Hepatocyte (in vitro differentiated cells): ENCODE data around the gene CCDC117. TPM values are rescaled to one million over a fixed set of nuclear protein-coding genes. Genes with fewer than 3 reads are reported as not detected.
A peak's percentile ranks its signal among the peaks of the same experiment; 100 is the strongest.
"Not testable (repeated sequence)": the region's sequence is repeated elsewhere in the genome, so short reads cannot be mapped to it uniquely, and the experiment has no call there.

ENCODE experiments used
- DNase-seq: peaks from one replicate; pipeline ENCODE4 v3.0.0-alpha.2; 2016; ENCODE audit warnings: low spot score
- H2AFZ ChIP-seq: fragments of 200-600 bp; sonication (generic); 2 replicates; pipeline ENCODE4 v1.6.0; 2016; ENCODE audit warnings: antibody characterized with exemption, mild to moderate bottlenecking
- H3K27ac ChIP-seq: fragments of 200-600 bp; sonication (generic); 2 replicates; pipeline ENCODE4 v1.5.1; 2016; ENCODE audit warnings: mild to moderate bottlenecking
- H3K27me3 ChIP-seq: fragments of 200-600 bp; sonication (generic); 2 replicates; pipeline ENCODE4 v1.6.1; 2016
- H3K36me3 ChIP-seq: fragments of 200-600 bp; sonication (generic); replicated peaks from 2 replicates; pipeline ENCODE4 v1.5.1; 2016; ENCODE audit warnings: low read depth; ENCODE audit not compliant: insufficient read depth
- H3K4me1 ChIP-seq: fragments of 200-600 bp; sonication (generic); 2 replicates; pipeline ENCODE4 v1.5.1; 2016; ENCODE audit warnings: mild to moderate bottlenecking, moderate library complexity; ENCODE audit not compliant: insufficient read depth
- H3K4me2 ChIP-seq: fragments of 200-600 bp; sonication (generic); 2 replicates; pipeline ENCODE4 v1.6.0; 2016
- H3K4me3 ChIP-seq: fragments of 200-600 bp; sonication (generic); 2 replicates; pipeline ENCODE4 v1.5.1; 2016; ENCODE audit warnings: mild to moderate bottlenecking
- H3K79me2 ChIP-seq: fragments of 200-600 bp; sonication (generic); 2 replicates; pipeline ENCODE4 v1.6.0; 2017; ENCODE audit warnings: mild to moderate bottlenecking
- H3K9me2 ChIP-seq: fragments of 200-600 bp; sonication (generic); replicated peaks from 2 replicates; pipeline ENCODE4 v1.6.0; 2017; ENCODE audit warnings: mild to moderate bottlenecking; ENCODE audit not compliant: insufficient read depth
- H3K9me3 ChIP-seq: fragments of 200-600 bp; sonication (generic); 2 replicates; pipeline ENCODE4 v1.5.1; 2016; ENCODE audit warnings: low read depth, mild to moderate bottlenecking
- H4K20me1 ChIP-seq: fragments of 200-600 bp; sonication (generic); 2 replicates; pipeline ENCODE4 v1.6.0; 2016; ENCODE audit warnings: mild to moderate bottlenecking; ENCODE audit not compliant: insufficient read depth, poor library complexity, severe bottlenecking
- CTCF ChIP-seq: fragments of 200-600 bp; sonication (generic); IDR thresholded peaks from 2 replicates; pipeline ENCODE4 v1.5.1; 2016; ENCODE audit warnings: antibody characterized with exemption, mild to moderate bottlenecking; ENCODE audit not compliant: poor library complexity
- EZH2 ChIP-seq: fragments of 200-600 bp; sonication (generic); IDR thresholded peaks from 2 replicates; pipeline ENCODE4 v1.6.1; 2016; ENCODE audit warnings: antibody characterized with exemption, mild to moderate bottlenecking, borderline replicate concordance
- EZH2phosphoT487 ChIP-seq: fragments of 200-600 bp; sonication (generic); IDR thresholded peaks from one replicate; pipeline ENCODE4 v1.6.1; 2018; ENCODE audit warnings: antibody characterized with exemption, mild to moderate bottlenecking, low read depth, moderate library complexity; ENCODE audit not compliant: unreplicated experiment, severe bottlenecking
- WGBS: methylation state at CpG from one replicate; pipeline ENCODE4 v1.1.6; 2016; ENCODE audit warnings: low lambda C conversion rate; ENCODE audit errors: missing lambda C conversion rate; 5-methylcytosine and 5-hydroxymethylcytosine counted together
- polyA plus RNA-seq: library from polyadenylated mRNA; unstranded; fragments of >200 nt; fragmentation: Nextera tagmentation; extraction: Ambion mirVana; gene quantifications from 2 replicates; pipeline ENCODE4 v1.2.1, GENCODE V29; 2016
- total RNA-seq: library from RNA; depleted of rRNA; stranded (reverse); fragments of >200 nt; gene quantifications from 2 replicates; pipeline ENCODE4 v1.2.3, GENCODE V29; 2014

Gene CCDC117
- total and polyA plus RNA-seq, 2 experiments from 2014 or later: 16.5 to 41.7 TPM

- H3K9me3 ChIP-seq: no peaks in the 10 kb centered on the region
- TF ChIP-seq CTCF (no peak), EZH2 (no peak), EZH2phosphoT487 (no peak)
- no peaks in the 10 kb centered on the region for H4K20me1 ChIP-seq
- H3K27ac ChIP-seq: peak overlapping the region; percentile 13
- H3K4me3 ChIP-seq: no peak overlapping the region
- DNase-seq: no peak
- H3K27me3 ChIP-seq: no peaks in the 10 kb centered on the region
- no peaks in the 10 kb centered on the region for H3K4me1 ChIP-seq
- no peaks in the 10 kb centered on the region for H3K36me3 ChIP-seq
- WGBS: 48% methylated on average over 3 of the region's 3 CpGs
- no peaks in the 10 kb centered on the region for H3K9me2 ChIP-seq
- no peaks in the 10 kb centered on the region for H3K79me2 ChIP-seq
- H3K4me2 ChIP-seq: peak overlapping the region; percentile 5
- no peak overlapping the region for H2AFZ ChIP-seq
Observed at GRCh38 chr22:28759861-28760560, 12.5 kb upstream of the CCDC117 start.

DNA sequence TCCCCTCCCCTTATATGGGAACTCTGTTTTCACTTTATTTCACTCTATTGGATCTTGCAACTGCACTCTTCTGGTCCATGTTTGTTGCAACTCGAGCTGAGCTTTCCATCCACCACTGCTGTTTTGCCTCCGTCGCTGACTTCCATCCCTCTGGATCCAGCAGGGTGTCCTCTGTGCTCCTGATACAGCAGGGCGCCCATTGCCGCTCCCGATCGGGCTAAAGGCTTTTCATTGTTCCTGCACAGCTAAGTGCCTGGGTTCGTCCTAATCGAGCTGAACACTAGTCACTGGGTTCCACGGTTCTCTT is 11.1 kb upstream of the CCDC117 start:
- Histone ChIP-seq H3K79me2 (no peaks in the 10 kb centered on the region), H3K4me3 (no peak overlapping the region), H4K20me1 (no peaks in the 10 kb centered on the region), H3K9me2 (no peaks in the 10 kb centered on the region), H3K27me3 (no peaks in the 10 kb centered on the region), H2AFZ (no peak overlapping the region), H3K36me3 (no peaks in the 10 kb centered on the region), H3K4me2 (no peak overlapping the region), H3K4me1 (no peaks in the 10 kb centered on the region), H3K9me3 (no peaks in the 10 kb centered on the region), H3K27ac (no peak overlapping the region)
- no peak for DNase-seq
- 95% methylated on average over 10 of the region's 10 CpGs for WGBS
- no peak for TF ChIP-seq EZH2
- TF ChIP-seq CTCF: no peak
- no peak for TF ChIP-seq EZH2phosphoT487

DNA sequence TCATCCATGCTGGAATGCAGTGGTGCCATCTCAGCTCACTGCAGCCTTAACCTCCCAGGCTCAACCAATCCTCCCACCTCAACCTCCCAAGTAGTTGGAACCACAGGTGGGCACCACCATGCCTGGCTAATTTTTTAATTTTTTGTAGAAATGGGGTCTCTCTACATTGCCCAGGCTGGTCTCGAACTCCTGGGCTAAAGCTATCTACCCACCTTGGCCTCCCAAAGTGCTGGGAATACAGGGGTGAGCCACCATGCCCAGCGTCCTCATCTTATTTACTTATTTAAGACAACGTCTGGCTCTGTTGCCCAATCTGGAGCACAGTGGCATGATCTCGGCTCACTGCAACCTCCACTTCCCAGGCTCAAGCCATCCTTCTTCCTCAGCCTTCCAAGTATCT is 10.5 kb upstream of the CCDC117 start:
- H3K79me2 ChIP-seq, H3K36me3 ChIP-seq, H4K20me1 ChIP-seq, DNase-seq, H3K9me2 ChIP-seq, H3K4me1 ChIP-seq, H3K9me3 ChIP-seq, H3K27me3 ChIP-seq, H3K4me3 ChIP-seq, H3K4me2 ChIP-seq, H3K27ac ChIP-seq, H2AFZ ChIP-seq: not testable (repeated sequence)
- WGBS: 91% methylated on average over 4 of the region's 4 CpGs

DNA sequence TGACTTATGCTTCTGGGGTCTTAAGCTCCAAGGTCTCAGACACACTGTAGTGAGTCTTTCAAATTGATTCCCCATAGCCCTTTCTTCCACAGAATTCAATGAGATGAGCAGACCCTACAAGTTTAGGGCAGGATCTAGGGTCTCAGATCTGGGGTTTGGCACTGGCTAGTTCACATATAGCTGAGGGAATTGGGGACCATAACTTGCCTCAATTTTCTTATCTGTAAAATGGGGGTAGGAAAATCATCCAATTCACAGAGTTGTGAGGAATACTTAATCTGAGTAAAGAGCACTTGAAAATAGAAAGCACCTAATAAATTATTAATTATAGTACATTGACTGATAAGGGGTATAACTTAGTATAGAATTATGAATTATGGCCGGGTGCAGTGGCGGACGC is 5.9 kb upstream of the CCDC117 start:
- H3K9me2 ChIP-seq: no peaks in the 10 kb centered on the region
- H3K79me2 ChIP-seq: no peaks in the 10 kb centered on the region
- H3K27me3 ChIP-seq: no peaks in the 10 kb centered on the region
- WGBS: 93% methylated on average over 3 of the region's 3 CpGs
- no peak overlapping the region for H3K4me2 ChIP-seq
- H2AFZ ChIP-seq: no peak overlapping the region
- no peak overlapping the region for H3K4me3 ChIP-seq
- H3K27ac ChIP-seq: no peak overlapping the region
- H4K20me1 ChIP-seq: no peaks in the 10 kb centered on the region
- TF ChIP-seq EZH2phosphoT487 (no peak), CTCF (no peak), EZH2 (no peak)
- DNase-seq: no peak
- H3K9me3 ChIP-seq: no peaks in the 10 kb centered on the region
- H3K36me3 ChIP-seq: no peaks in the 10 kb centered on the region
- no peaks in the 10 kb centered on the region for H3K4me1 ChIP-seq
